HepG2 (cell line): ENCODE measurements around the gene FAM174C. TPM values are rescaled to one million over a fixed set of nuclear protein-coding genes. Genes with fewer than 3 reads are reported as not detected.

ENCODE experiments used
- AGO2 ChIP-seq: fragments of 200-400 bp; formaldehyde crosslinking; optimal IDR thresholded peaks from 2 replicates; pipeline ENCODE3; 2017; ENCODE audit warnings: mild to moderate bottlenecking, low read depth, low read length, moderate library complexity
- CHD2 ChIP-seq: IDR thresholded peaks from 2 replicates; pipeline ENCODE4 v1.6.1; 2011; ENCODE audit warnings: low read depth, low read length, improper control_type of control experiment
- DDIT3 ChIP-seq: sonication (generic); formaldehyde crosslinking; IDR thresholded peaks from 2 replicates; pipeline ENCODE4 v1.4.0; 2020; ENCODE audit warnings: mild to moderate bottlenecking, missing genetic modification reagents
- EP300 ChIP-seq, 3 experiments: sonication (generic) in 1 of 3; formaldehyde crosslinking in 1 of 3; IDR thresholded peaks; 2 replicates each; pipeline versions ENCODE4 v1.5.1 to v1.6.1; 2011 to 2020; ENCODE audit warnings: low read depth in 2 of 3, low read length in 2 of 3, borderline replicate concordance in 1 of 3, improper control_type of control experiment in 1 of 3, mild to moderate bottlenecking in 1 of 3, missing genetic modification reagents in 1 of 3, moderate library complexity in 1 of 3
- THAP7 ChIP-seq: sonication (generic); formaldehyde crosslinking; IDR thresholded peaks from 2 replicates; pipeline ENCODE4 v1.8.1; 2023; ENCODE audit warnings: mild to moderate bottlenecking, missing genetic modification reagents
- TIGD3 ChIP-seq: sonication (generic); formaldehyde crosslinking; IDR thresholded peaks from 2 replicates; pipeline ENCODE4 v1.5.1; 2020; ENCODE audit warnings: mild to moderate bottlenecking, missing genetic modification reagents, borderline replicate concordance
- TRAFD1 ChIP-seq: sonication (generic); formaldehyde crosslinking; IDR thresholded peaks from 2 replicates; pipeline ENCODE4 v1.5.1; 2020; ENCODE audit warnings: missing genetic modification reagents, mild to moderate bottlenecking, borderline replicate concordance
- ZNF280B ChIP-seq: sonication (generic); formaldehyde crosslinking; IDR thresholded peaks from 2 replicates; pipeline ENCODE4 v1.5.0; 2020; ENCODE audit warnings: missing genetic modification reagents, mild to moderate bottlenecking, borderline replicate concordance
- ZSCAN9 ChIP-seq: IDR thresholded peaks from 2 replicates; pipeline ENCODE4 v1.6.1; 2016; ENCODE audit warnings: borderline replicate concordance
- polyA plus RNA-seq, 8 experiments: library from polyadenylated mRNA; depleted of rRNA in 3 of 8; stranded (reverse) in 7 of 8; unstranded in 1 of 8; fragments of >200 nt; fragmentation: Illumina TruSeq in 4 of 8; extraction: Trizol in 4 of 8; gene quantifications; 2 replicates each; pipeline versions ENCODE4 v1.2.1 to v1.2.3, GENCODE V29; 2011 to 2016; ENCODE audit warnings: low read depth in 4 of 8, missing spikeins in 1 of 8, mixed read lengths in 1 of 8; ENCODE audit not compliant: insufficient read depth in 1 of 8
- total RNA-seq, 5 experiments: library from RNA; depleted of rRNA; stranded (reverse); fragments of >200 nt; fragmentation: Illumina TruSeq; extraction: Trizol; gene quantifications; 2 replicates each; pipeline ENCODE4 v1.2.3, GENCODE V29; 2016; ENCODE audit warnings: low read depth in 1 of 5
- TF ChIP-seq, protein P1 (sequence below): sonication (generic); formaldehyde crosslinking; IDR thresholded peaks from 2 replicates; pipeline ENCODE4 v1.4.0; 2020; ENCODE audit warnings: low read depth, missing genetic modification reagents
- TF ChIP-seq, protein P2 (sequence below): IDR thresholded peaks from 2 replicates; pipeline ENCODE4 v1.6.1; 2016; ENCODE audit warnings: mild to moderate bottlenecking
- TF ChIP-seq, protein P3 (sequence below): sonication (generic); formaldehyde crosslinking; IDR thresholded peaks from 2 replicates; pipeline ENCODE4 v1.8.1; 2023; ENCODE audit warnings: mild to moderate bottlenecking, missing genetic modification reagents

The FAM174C gene
- total and polyA plus RNA-seq, 2 of the 13 experiments (the other 11 are each of a cell fraction or from before 2014, with no cell fraction given): 19.5 to 31.3 TPM

DNA sequence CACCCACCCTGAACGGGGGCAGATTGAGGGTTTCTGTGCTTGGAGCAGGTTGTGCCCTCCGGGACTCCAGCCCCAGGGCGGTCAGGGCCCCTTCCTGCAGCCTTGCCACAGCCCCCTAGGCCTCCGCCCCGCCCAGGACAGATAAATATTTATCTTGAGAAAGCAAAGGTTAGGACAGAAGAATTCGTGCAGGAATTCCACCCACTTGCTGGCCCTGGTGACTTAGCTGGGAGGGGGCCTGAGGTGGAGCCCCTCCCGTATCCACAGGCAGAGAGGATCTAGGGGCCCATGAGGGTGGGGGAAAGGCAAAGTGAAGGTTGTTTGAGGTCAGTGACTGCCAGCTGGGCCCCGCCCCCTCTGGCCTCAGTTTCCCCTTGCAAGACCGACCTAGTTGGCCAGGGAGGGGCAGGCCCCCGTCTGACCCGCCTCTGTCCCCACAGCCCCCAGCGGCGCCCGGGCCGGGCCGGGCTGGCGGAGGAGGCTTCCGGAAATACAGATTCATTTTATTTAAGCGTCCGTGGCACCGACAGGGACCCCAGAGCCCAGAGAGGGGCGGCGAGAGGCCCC, 21.7 kb upstream of the FAM174C start (continued):
- TF ChIP-seq TRAFD1 (CRISPR knock-in tag) (no peak), EP300 (IDR thresholded peaks at IDR 0.05; ENCODE audit: low read depth in 2 of 2, low read length in 2 of 2) (peak in 1 of 2 experiments; percentile 88; a peak in 2 of 4 replicates), EP300 (CRISPR knock-in tag; IDR thresholded peaks at IDR 0.05; ENCODE audit: borderline replicate concordance) (peak; percentile 80), AGO2 (peak; percentile 99), THAP7 (CRISPR knock-in tag) (peak; percentile 57; the same call in 1 of the 2 replicates), CHD2 (no peak), TIGD3 (CRISPR knock-in tag) (no peak), ZNF280B (no peak), DDIT3 (CRISPR knock-in tag) (no peak), ZSCAN9 (no peak)
- TF ChIP-seq, protein P1, sequence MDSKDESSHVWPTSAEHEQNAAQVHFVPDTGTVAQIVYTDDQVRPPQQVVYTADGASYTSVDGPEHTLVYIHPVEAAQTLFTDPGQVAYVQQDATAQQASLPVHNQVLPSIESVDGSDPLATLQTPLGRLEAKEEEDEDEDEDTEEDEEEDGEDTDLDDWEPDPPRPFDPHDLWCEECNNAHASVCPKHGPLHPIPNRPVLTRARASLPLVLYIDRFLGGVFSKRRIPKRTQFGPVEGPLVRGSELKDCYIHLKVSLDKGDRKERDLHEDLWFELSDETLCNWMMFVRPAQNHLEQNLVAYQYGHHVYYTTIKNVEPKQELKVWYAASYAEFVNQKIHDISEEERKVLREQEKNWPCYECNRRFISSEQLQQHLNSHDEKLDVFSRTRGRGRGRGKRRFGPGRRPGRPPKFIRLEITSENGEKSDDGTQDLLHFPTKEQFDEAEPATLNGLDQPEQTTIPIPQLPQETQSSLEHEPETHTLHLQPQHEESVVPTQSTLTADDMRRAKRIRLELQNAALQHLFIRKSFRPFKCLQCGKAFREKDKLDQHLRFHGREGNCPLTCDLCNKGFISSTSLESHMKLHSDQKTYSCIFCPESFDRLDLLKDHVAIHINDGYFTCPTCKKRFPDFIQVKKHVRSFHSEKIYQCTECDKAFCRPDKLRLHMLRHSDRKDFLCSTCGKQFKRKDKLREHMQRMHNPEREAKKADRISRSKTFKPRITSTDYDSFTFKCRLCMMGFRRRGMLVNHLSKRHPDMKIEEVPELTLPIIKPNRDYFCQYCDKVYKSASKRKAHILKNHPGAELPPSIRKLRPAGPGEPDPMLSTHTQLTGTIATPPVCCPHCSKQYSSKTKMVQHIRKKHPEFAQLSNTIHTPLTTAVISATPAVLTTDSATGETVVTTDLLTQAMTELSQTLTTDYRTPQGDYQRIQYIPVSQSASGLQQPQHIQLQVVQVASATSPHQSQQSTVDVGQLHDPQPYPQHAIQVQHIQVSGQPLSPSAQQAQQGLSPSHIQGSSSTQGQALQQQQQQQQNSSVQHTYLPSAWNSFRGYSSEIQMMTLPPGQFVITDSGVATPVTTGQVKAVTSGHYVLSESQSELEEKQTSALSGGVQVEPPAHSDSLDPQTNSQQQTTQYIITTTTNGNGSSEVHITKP (CRISPR knock-in tag): no peak
- TF ChIP-seq, protein P2, sequence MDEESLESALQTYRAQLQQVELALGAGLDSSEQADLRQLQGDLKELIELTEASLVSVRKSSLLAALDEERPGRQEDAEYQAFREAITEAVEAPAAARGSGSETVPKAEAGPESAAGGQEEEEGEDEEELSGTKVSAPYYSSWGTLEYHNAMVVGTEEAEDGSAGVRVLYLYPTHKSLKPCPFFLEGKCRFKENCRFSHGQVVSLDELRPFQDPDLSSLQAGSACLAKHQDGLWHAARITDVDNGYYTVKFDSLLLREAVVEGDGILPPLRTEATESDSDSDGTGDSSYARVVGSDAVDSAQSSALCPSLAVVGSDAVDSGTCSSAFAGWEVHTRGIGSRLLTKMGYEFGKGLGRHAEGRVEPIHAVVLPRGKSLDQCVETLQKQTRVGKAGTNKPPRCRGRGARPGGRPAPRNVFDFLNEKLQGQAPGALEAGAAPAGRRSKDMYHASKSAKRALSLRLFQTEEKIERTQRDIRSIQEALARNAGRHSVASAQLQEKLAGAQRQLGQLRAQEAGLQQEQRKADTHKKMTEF (CRISPR knock-in tag): peak; percentile 59; the same call in 1 of the 2 replicates
- TF ChIP-seq, protein P3, sequence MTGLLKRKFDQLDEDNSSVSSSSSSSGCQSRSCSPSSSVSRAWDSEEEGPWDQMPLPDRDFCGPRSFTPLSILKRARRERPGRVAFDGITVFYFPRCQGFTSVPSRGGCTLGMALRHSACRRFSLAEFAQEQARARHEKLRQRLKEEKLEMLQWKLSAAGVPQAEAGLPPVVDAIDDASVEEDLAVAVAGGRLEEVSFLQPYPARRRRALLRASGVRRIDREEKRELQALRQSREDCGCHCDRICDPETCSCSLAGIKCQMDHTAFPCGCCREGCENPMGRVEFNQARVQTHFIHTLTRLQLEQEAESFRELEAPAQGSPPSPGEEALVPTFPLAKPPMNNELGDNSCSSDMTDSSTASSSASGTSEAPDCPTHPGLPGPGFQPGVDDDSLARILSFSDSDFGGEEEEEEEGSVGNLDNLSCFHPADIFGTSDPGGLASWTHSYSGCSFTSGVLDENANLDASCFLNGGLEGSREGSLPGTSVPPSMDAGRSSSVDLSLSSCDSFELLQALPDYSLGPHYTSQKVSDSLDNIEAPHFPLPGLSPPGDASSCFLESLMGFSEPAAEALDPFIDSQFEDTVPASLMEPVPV (CRISPR knock-in tag): peak; percentile 72; the same call in 1 of the 2 replicates
